SU-DHL-6 (cell line): ENCODE data around the gene FBXW4.

ENCODE experiments used
- H2AFZ ChIP-seq: fragments of 200-600 bp; sonication (generic); 2 replicates; pipeline ENCODE4 v1.6.1; 2014; ENCODE audit warnings: low read depth, mild to moderate bottlenecking, moderate library complexity, mixed read lengths, antibody characterized with exemption, low read length; ENCODE audit not compliant: severe bottlenecking
- H3F3A ChIP-seq: fragments of 200-600 bp; shearing (Covaris generic); 2 replicates; pipeline ENCODE4 v1.6.0; 2016; ENCODE audit warnings: antibody characterized with exemption, mild to moderate bottlenecking; ENCODE audit not compliant: insufficient read depth
- H3K27ac ChIP-seq: fragments of 200-600 bp; sonication (generic); 2 replicates; pipeline ENCODE4 v1.5.1; 2016; ENCODE audit warnings: low read depth, mild to moderate bottlenecking, low read length, moderate library complexity, mixed read lengths
- H3K27me3 ChIP-seq: fragments of 200-600 bp; sonication (generic), shearing (Covaris generic); 2 replicates; pipeline ENCODE4 v1.6.0; 2014; ENCODE audit warnings: mild to moderate bottlenecking, low read length
- H3K36me3 ChIP-seq: fragments of 200-600 bp; sonication (generic); 2 replicates; pipeline ENCODE4 v1.6.1; 2014; ENCODE audit warnings: mild to moderate bottlenecking, low read length, mixed read lengths
- H3K4me2 ChIP-seq: fragments of 300-600, 200-600 bp; shearing (Covaris generic), sonication (generic); 2 replicates; pipeline ENCODE4 v1.6.0; 2014; ENCODE audit warnings: low read length, low read depth, mild to moderate bottlenecking; ENCODE audit not compliant: poor library complexity, severe bottlenecking
- H3K4me3 ChIP-seq: fragments of 200-600 bp; sonication (generic); 2 replicates; pipeline ENCODE4 v1.5.1; 2014; ENCODE audit warnings: antibody characterized with exemption, low read length, mild to moderate bottlenecking, mixed read lengths; ENCODE audit not compliant: insufficient read depth, poor library complexity, severe bottlenecking
- H3K79me2 ChIP-seq: fragments of 200-600 bp; sonication (generic); 2 replicates; pipeline ENCODE4 v1.6.1; 2014; ENCODE audit warnings: mild to moderate bottlenecking, low read length, moderate library complexity; ENCODE audit not compliant: insufficient read depth
- H3K9ac ChIP-seq: fragments of 200-600 bp; sonication (generic); 2 replicates; pipeline ENCODE4 v1.7.0; 2014; ENCODE audit warnings: mild to moderate bottlenecking, low read length
- H3K9me2 ChIP-seq: fragments of 200-600 bp; sonication (generic); replicated peaks from 2 replicates; pipeline ENCODE4 v1.6.1; 2014; ENCODE audit warnings: low read length; ENCODE audit not compliant: insufficient read depth
- H3K9me3 ChIP-seq: fragments of 200-600 bp; sonication (generic); 2 replicates; pipeline ENCODE4 v1.6.1; 2014; ENCODE audit warnings: low read length, mixed read lengths; ENCODE audit not compliant: insufficient read depth
- H4K20me1 ChIP-seq: fragments of 200-600 bp; sonication (generic); 2 replicates; pipeline ENCODE4 v1.6.1; 2014; ENCODE audit warnings: low read depth, mild to moderate bottlenecking, antibody characterized with exemption, low read length, moderate library complexity, mixed read lengths
- EZH2phosphoT487 ChIP-seq: fragments of 200-600 bp; sonication (generic), shearing (Covaris generic); conservative IDR thresholded peaks from 2 replicates; pipeline ENCODE4 v1.6.1; 2018; ENCODE audit warnings: mild to moderate bottlenecking, antibody characterized with exemption, low read length, moderate library complexity, mixed read lengths
- TF ChIP-seq, protein P1 (sequence below): fragments of 200-600 bp; sonication (generic); IDR thresholded peaks from one replicate; pipeline ENCODE4 v1.5.1; 2017; ENCODE audit warnings: antibody characterized with exemption, mild to moderate bottlenecking, low read length, moderate library complexity; ENCODE audit not compliant: insufficient read depth, poor library complexity, severe bottlenecking

Gene FBXW4

DNA sequence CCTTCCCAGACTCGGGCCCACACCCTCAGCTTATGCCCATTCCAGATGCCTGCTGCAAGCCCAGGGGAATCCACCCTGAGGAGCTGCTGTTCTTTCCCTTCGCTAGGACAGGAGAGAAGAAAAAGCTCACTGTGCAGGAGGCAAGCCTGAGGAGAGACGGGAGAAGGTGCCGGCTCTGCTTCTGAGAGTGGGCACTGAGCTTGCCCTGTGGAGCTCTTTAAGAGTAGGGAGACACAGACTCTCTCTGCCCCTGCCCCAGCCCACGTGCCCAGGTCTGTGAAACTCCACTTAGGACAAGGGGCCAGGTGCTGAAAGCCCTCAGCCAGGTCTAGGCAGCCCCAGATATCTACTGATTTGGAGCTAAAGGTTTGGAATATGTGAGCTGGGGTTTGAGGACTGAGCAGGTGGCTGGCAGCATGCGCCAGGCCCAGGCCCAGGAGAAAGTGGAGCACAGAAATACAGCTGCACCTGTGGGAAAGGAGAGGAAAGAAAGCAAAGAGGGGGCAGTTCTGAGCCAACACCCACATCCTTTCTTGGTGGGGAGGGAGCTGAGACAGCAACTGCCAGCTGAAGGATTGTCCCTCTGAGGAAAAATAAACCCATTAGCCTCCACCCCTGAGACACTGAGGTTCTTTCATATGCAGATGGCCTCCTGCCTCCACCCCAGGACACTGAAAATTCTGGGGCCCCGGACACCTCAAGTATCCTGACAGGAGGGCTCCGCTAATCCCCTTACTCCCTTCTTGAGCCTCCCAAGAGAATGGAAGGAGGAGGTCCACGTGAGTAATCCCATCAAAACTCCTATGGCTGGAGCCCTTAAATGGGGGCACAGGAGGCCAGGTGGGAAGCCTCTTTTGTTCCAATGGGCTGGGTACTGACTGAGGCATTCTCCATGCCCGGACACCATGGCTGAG, 114.2 kb downstream of the FBXW4 start:
- Histone ChIP-seq H3K4me2 (no peak overlapping the region), H3K9me3 (no peaks in the 10 kb centered on the region), H2AFZ (no peak overlapping the region), H3K9me2 (no peaks in the 10 kb centered on the region), H3K79me2 (no peaks in the 10 kb centered on the region), H4K20me1 (no peaks in the 10 kb centered on the region), H3K27me3 (no peaks in the 10 kb centered on the region), H3F3A (no peaks in the 10 kb centered on the region), H3K27ac (no peak overlapping the region), H3K4me3 (no peak overlapping the region), H3K36me3 (no peaks in the 10 kb centered on the region), H3K9ac (no peak overlapping the region)
- TF ChIP-seq, protein P1, sequence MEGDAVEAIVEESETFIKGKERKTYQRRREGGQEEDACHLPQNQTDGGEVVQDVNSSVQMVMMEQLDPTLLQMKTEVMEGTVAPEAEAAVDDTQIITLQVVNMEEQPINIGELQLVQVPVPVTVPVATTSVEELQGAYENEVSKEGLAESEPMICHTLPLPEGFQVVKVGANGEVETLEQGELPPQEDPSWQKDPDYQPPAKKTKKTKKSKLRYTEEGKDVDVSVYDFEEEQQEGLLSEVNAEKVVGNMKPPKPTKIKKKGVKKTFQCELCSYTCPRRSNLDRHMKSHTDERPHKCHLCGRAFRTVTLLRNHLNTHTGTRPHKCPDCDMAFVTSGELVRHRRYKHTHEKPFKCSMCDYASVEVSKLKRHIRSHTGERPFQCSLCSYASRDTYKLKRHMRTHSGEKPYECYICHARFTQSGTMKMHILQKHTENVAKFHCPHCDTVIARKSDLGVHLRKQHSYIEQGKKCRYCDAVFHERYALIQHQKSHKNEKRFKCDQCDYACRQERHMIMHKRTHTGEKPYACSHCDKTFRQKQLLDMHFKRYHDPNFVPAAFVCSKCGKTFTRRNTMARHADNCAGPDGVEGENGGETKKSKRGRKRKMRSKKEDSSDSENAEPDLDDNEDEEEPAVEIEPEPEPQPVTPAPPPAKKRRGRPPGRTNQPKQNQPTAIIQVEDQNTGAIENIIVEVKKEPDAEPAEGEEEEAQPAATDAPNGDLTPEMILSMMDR, result no peak
- TF ChIP-seq EZH2phosphoT487, result no peak

DNA sequence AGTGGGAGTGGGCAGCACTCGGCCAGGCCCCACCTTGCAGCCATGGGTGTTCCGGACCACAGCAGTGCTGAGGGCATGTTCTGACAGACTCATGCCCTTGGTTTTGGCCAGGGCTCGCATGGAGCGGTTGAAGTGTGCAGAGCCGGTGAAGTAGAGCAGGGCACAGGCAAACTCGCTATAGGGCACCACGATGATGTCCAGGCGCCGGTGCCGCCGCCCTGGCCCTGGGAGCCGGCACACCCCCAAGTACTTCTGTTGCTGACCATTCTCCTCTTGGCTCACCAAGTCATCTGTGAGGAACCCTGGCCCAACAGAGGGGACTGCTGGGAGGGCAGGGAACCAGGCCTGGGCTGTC, 115.5 kb downstream of the FBXW4 start:
- Histone ChIP-seq H3K79me2 (no peaks in the 10 kb centered on the region), H3K9me3 (no peaks in the 10 kb centered on the region), H3K4me2 (no peak overlapping the region), H3K9ac (no peak overlapping the region), H4K20me1 (no peaks in the 10 kb centered on the region), H3F3A (no peaks in the 10 kb centered on the region), H2AFZ (no peak overlapping the region), H3K27ac (no peak overlapping the region), H3K4me3 (no peak overlapping the region), H3K9me2 (no peaks in the 10 kb centered on the region), H3K36me3 (no peaks in the 10 kb centered on the region), H3K27me3 (no peaks in the 10 kb centered on the region)
- TF ChIP-seq, protein P1, result no peak
- TF ChIP-seq EZH2phosphoT487, result no peak

DNA sequence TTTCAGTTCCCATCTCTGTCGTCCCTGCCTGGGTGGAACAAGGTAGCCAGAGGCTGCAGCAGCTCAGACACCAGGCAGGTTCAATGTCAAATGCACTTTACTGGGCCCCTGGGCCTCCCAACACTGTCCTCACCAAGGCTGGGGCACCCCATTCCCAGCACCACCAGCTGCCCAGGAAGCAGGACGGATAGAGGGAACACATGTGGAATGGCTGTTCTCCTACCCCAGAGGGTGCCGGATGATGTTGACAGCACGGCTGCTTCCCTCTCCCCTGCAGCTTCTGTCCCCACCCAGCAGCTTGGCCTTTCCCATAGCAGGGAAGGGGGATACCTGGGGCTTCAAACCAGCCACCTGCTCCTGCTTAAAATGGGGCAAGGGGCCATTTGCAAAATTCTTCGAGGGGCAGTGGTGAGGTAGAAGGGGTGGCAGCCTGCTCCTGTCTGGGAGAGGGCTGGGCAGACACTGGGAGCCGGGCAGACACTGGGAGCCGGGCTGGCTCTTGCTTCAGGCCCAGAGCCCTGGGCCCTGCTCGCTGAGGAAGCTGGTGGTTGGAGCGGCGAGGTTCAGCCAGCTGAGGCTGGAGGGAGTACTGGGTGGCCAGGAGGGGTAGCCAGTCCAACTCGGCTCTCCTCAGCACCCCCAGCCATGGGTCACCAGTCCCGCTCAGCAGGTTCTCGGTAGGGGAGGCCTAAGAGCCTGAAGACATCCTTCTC, 116.0 kb downstream of the FBXW4 start:
- no peaks in the 10 kb centered on the region for H3F3A ChIP-seq
- no peak for TF ChIP-seq EZH2phosphoT487
- TF ChIP-seq, protein P1, result no peak
- H3K27ac ChIP-seq, result no peak overlapping the region
- no peaks in the 10 kb centered on the region for H3K79me2 ChIP-seq
- H3K9me2 ChIP-seq, result no peaks in the 10 kb centered on the region
- no peak overlapping the region for H3K9ac ChIP-seq
- H3K36me3 ChIP-seq, result no peaks in the 10 kb centered on the region
- no peaks in the 10 kb centered on the region for H3K27me3 ChIP-seq
- H3K9me3 ChIP-seq, result no peaks in the 10 kb centered on the region
- H3K4me3 ChIP-seq, result no peak overlapping the region
- H4K20me1 ChIP-seq, result no peaks in the 10 kb centered on the region
- no peak overlapping the region for H3K4me2 ChIP-seq
- no peak overlapping the region for H2AFZ ChIP-seq
